H1 (cell line): Measurements from ENCODE around the gene MAMSTR. TPM values are rescaled to one million over a fixed set of nuclear protein-coding genes. Genes with fewer than 3 reads are reported as not detected.

Experiments used
- CBX8 ChIP-seq: fragments of 300-800, 300-1000 bp; sonication (generic); IDR thresholded peaks from 2 replicates; pipeline ENCODE4 v1.7.1; 2016; ENCODE audit warnings: low read depth, low read length, borderline replicate concordance
- CHD7 ChIP-seq: fragments of 300-600 bp; sonication (generic); IDR thresholded peaks from 2 replicates; pipeline ENCODE4 v1.7.1; 2012; ENCODE audit warnings: low read length, moderate library complexity, mild to moderate bottlenecking, inconsistent platforms; ENCODE audit not compliant: insufficient replicate concordance
- FOSL1 ChIP-seq: IDR thresholded peaks from 2 replicates; pipeline ENCODE4 v1.6.1; 2011; ENCODE audit warnings: mild to moderate bottlenecking, low read depth, low read length, moderate library complexity; ENCODE audit not compliant: insufficient read depth
- KDM5A ChIP-seq: fragments of 200-600 bp; IDR thresholded peaks from 2 replicates; pipeline ENCODE4 v1.7.1; 2012; ENCODE audit warnings: mild to moderate bottlenecking, low read length, inconsistent platforms, mixed read lengths
- PHF8 ChIP-seq: fragments of 200-600 bp; sonication (generic); conservative IDR thresholded peaks from 2 replicates; pipeline ENCODE4 v1.7.1; 2012; ENCODE audit warnings: low read depth, mild to moderate bottlenecking, inconsistent platforms, low read length, moderate library complexity
- RXRA ChIP-seq: IDR thresholded peaks from 2 replicates; pipeline ENCODE4 v1.6.1; 2011; ENCODE audit warnings: low read depth, mild to moderate bottlenecking, low read length, moderate library complexity; ENCODE audit not compliant: insufficient read depth
- SP2 ChIP-seq: IDR thresholded peaks from 2 replicates; pipeline ENCODE4 v1.6.1; 2012; ENCODE audit warnings: mild to moderate bottlenecking, low read length, inconsistent platforms
- SP4 ChIP-seq: IDR thresholded peaks from 2 replicates; pipeline ENCODE4 v1.6.1; 2012; ENCODE audit warnings: low read length, inconsistent platforms
- TBP ChIP-seq: IDR thresholded peaks from 2 replicates; pipeline ENCODE4 v1.6.1; 2011; ENCODE audit warnings: low read depth, low read length, improper control_type of control experiment
- TEAD4 ChIP-seq: IDR thresholded peaks from 2 replicates; pipeline ENCODE4 v1.6.1; 2012; ENCODE audit warnings: low read depth, low read length, inconsistent platforms, mixed read lengths
- polyA plus RNA-seq, 7 experiments: library from polyadenylated mRNA; depleted of rRNA in 3 of 7; stranded (reverse) in 5 of 7; unstranded in 2 of 7; fragments of >200 nt in 5 of 7; fragments of 200-250 nt in 2 of 7; gene quantifications; 1 replicate in 5 of 7; 2 replicates in 1 of 7; 4 replicates in 1 of 7; pipeline versions ENCODE4 v1.2.1 to v1.2.3, GENCODE V29; 2011 to 2013; ENCODE audit warnings: missing spikeins in 2 of 7, mixed read lengths in 2 of 7
- total RNA-seq: library from RNA; stranded (reverse); fragmentation: NEBNext Ultra II Directional; extraction: Animal tissue kit (Norgen Biotek cat#: 25700); gene quantifications from 2 replicates; pipeline ENCODE4 v1.2.1, GENCODE V29; 2021

Gene MAMSTR
- total and polyA plus RNA-seq, 2 of the 8 experiments (the other 6 are each of a cell fraction or from before 2014, with no cell fraction given): 2.0 to 2.3 TPM

- TF ChIP-seq CHD7: no peak
- no peak for TF ChIP-seq RXRA
- TF ChIP-seq SP4: no peak
- no peak for TF ChIP-seq TBP
- TF ChIP-seq TEAD4: no peak
- no peak for TF ChIP-seq PHF8
- no peak for TF ChIP-seq FOSL1
- TF ChIP-seq CBX8: no peak
- TF ChIP-seq SP2: no peak
- TF ChIP-seq KDM5A: no peak
- TF ChIP-seq, all 59 proteins: peak for 0
Observed at GRCh38 chr19:48749571-48750198, 30.2 kb upstream of the MAMSTR start (continued).
